Smooth muscle cell of the brain vasculature (primary cell): ENCODE results near the gene ENHO.

ENCODE experiments used
- DNase-seq: peaks from one replicate; pipeline ENCODE4 v3.0.0-alpha.2; 2012; ENCODE audit warnings: low read depth, low spot score

Gene ENHO

DNA sequence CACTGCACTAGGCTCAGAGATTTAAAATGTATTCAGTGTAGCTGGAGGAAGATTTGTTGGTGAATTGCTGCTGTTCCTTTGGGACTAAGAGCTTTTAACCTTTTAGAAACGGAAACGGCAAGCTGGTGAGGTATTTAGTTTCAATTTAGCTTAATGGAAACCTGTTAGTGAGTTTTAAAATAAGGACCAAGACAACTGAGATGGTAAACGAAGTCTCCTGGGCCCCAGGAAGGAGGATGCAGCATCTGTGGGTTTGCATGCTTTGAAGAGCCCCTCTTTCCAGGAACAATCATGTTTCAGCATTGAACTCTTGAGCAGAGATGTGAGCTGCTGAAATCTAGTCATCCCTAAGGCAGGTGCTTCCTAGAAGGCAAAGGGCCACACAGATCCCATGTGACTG lies 47.7 kb downstream of the ENHO start:
- DNase-seq = no peak
